Measurements from ENCODE around the gene WDPCP. TPM values are rescaled to one million over a fixed set of nuclear protein-coding genes. Genes with fewer than 3 reads are reported as not detected.

The WDPCP gene
- total and polyA plus RNA-seq, 10 of the 15 experiments (the other 5 are each of a cell fraction or from before 2014, with no cell fraction given) = 2.1 to 7.9 (median 4.6) TPM

DNA sequence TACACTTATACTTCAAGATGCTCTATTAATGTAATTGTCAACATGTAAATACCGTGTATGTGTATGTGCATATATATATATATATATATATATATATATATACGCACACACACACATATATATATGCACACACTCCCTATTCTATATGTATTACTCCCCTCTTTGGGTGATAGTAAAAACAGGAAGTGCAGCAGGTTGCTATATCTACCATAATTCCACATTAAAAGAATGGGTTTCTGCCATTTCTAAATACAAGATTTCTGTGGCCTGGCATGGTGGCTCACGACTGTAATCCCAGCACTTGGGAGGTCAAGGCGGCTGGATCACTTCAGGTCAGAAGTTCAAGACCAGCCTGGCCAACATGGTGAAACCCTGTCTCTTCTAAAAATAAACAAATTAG is 460.7 kb downstream of the WDPCP start:
- Histone ChIP-seq H3K36me3 (ENCODE audit: control insufficient read depth in 2 of 2, insufficient read depth in 2 of 2, low read length in 1 of 2) (no peaks in the 10 kb centered on the region), H3K27ac (ENCODE audit: control insufficient read depth, insufficient read depth) (no peak overlapping the region), H4K20me1 (ENCODE audit: control insufficient read depth, insufficient read depth) (no peaks in the 10 kb centered on the region), H3K4me2 (ENCODE audit: control insufficient read depth, insufficient read depth) (no peak overlapping the region), H2AFZ (ENCODE audit: control insufficient read depth, low read depth, low read length) (no peak overlapping the region), H3K9ac (ENCODE audit: control insufficient read depth, insufficient read depth, low read length) (no peak overlapping the region), H3K27me3 (replicated peaks in 1 of 2; ENCODE audit: control insufficient read depth in 2 of 2, insufficient read depth in 2 of 2, low read length in 1 of 2) (no peaks in the 10 kb centered on the region), H3K4me3 (no peak overlapping the region), H3K9me3 (replicated peaks; ENCODE audit: control insufficient read depth, insufficient read depth, low read length) (no peaks in the 10 kb centered on the region; the same call in 2 of the 3 replicates), H3K4me1 (ENCODE audit: control insufficient read depth, insufficient read depth, low read length) (peaks cover 15% of the 10 kb centered on the region), H3K79me2 (ENCODE audit: control insufficient read depth, insufficient read depth, low read length) (no peaks in the 10 kb centered on the region)
- CTCF ChIA-PET = no interaction called here
- 94% methylated on average over 4 of the region's 4 CpGs for WGBS (ENCODE audit: insufficient coverage, insufficient replicate concordance, low lambda C conversion rate, missing lambda C conversion rate)
- DNase-seq (ENCODE audit: low read depth, low spot score) (no peak), ATAC-seq (no peak), FAIRE-seq (no peak)
- TF ChIP-seq PML (IDR thresholded peaks at IDR 0.05; ENCODE audit: low read length) = no peak
- SMC1A ChIA-PET (ENCODE audit: uncharacterized antibody, unreplicated experiment) = no interaction called here
- no TSS peak for BruUV-seq (replicated peaks)
- POLR2A ChIA-PET = no interaction called here
- intact Hi-C loops (cut with micrococcal nuclease; ENCODE audit: unreplicated experiment) = no loop called here
- RAD21 ChIA-PET (ENCODE audit: unreplicated experiment) = no interaction called here
- in situ Hi-C loops (cut with MboI) = no loop called here

DNA sequence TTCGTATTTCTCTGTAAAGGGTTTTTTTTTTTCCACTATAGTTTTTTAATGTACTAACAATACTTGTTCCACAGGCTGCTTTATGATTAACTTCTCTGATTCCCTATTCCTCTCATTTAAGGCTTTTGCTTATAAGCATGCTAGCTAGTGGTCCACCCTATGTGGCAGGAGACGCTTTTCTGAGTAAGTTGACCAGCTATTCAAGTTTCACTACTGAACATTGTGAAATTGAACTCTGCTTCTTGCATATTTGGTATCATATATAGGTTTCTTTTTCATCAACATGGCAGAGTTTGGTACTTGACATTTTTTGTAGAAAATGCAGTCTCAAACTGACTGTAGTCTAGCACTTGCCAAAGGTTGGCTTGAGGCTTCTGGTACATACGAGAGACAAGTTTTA is 463.4 kb downstream of the WDPCP start:
- no TSS peak for BruUV-seq (replicated peaks)
- Histone ChIP-seq H3K4me2 (ENCODE audit: control insufficient read depth, insufficient read depth) (peak overlapping the region; percentile 20; the same call in 1 of the 2 replicates), H3K9me3 (replicated peaks; ENCODE audit: control insufficient read depth, insufficient read depth, low read length) (no peaks in the 10 kb centered on the region; the same call in 2 of the 3 replicates), H3K4me1 (ENCODE audit: control insufficient read depth, insufficient read depth, low read length) (peaks cover 15% of the 10 kb centered on the region), H3K27me3 (replicated peaks in 1 of 2; ENCODE audit: control insufficient read depth in 2 of 2, insufficient read depth in 2 of 2, low read length in 1 of 2) (no peaks in the 10 kb centered on the region), H3K4me3 (no peak overlapping the region), H4K20me1 (ENCODE audit: control insufficient read depth, insufficient read depth) (no peaks in the 10 kb centered on the region), H2AFZ (ENCODE audit: control insufficient read depth, low read depth, low read length) (no peak overlapping the region), H3K9ac (ENCODE audit: control insufficient read depth, insufficient read depth, low read length) (no peak overlapping the region), H3K79me2 (ENCODE audit: control insufficient read depth, insufficient read depth, low read length) (no peaks in the 10 kb centered on the region), H3K36me3 (ENCODE audit: control insufficient read depth in 2 of 2, insufficient read depth in 2 of 2, low read length in 1 of 2) (no peaks in the 10 kb centered on the region), H3K27ac (ENCODE audit: control insufficient read depth, insufficient read depth) (no peak overlapping the region; the same call in 1 of the 2 replicates)
- POLR2A ChIA-PET = no interaction called here
- peak; percentile 16 for DNase-seq (ENCODE audit: low read depth, low spot score)
- SMC1A ChIA-PET (ENCODE audit: uncharacterized antibody, unreplicated experiment) = interaction anchor here (1.4 to 2.0 kb wide), 2 partner anchors 83 to 362 kb away, joined by 3 to 5 read pairs; no protein-coding TSS in a partner anchor
- intact Hi-C loops (cut with micrococcal nuclease; ENCODE audit: unreplicated experiment) (no loop called here), in situ Hi-C loops (cut with MboI) (no loop called here)
- no peak for TF ChIP-seq CBFB (IDR thresholded peaks at IDR 0.05; ENCODE audit: low read depth)
- 0 out of 2 replicates have a peak, but pooled peaks have one; percentile 8 for TF ChIP-seq RUNX3 (IDR thresholded peaks at IDR 0.05; ENCODE audit: low read length)
- TF ChIP-seq, protein P1, sequence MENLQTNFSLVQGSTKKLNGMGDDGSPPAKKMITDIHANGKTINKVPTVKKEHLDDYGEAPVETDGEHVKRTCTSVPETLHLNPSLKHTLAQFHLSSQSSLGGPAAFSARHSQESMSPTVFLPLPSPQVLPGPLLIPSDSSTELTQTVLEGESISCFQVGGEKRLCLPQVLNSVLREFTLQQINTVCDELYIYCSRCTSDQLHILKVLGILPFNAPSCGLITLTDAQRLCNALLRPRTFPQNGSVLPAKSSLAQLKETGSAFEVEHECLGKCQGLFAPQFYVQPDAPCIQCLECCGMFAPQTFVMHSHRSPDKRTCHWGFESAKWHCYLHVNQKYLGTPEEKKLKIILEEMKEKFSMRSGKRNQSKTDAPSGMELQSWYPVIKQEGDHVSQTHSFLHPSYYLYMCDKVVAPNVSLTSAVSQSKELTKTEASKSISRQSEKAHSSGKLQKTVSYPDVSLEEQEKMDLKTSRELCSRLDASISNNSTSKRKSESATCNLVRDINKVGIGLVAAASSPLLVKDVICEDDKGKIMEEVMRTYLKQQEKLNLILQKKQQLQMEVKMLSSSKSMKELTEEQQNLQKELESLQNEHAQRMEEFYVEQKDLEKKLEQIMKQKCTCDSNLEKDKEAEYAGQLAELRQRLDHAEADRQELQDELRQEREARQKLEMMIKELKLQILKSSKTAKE (IDR thresholded peaks at IDR 0.05; ENCODE audit: low read depth, poor library complexity, severe bottlenecking) = peak; percentile 25
- peak; percentile 25; the same call in 1 of the 2 replicates for TF ChIP-seq JUNB (IDR thresholded peaks at IDR 0.05)
- TF ChIP-seq CREM (IDR thresholded peaks at IDR 0.05; ENCODE audit: low read depth) = no peak
- ATAC-seq = peak; percentile 92
- RAD21 ChIA-PET (ENCODE audit: unreplicated experiment) = no interaction called here
- FAIRE-seq = peak; percentile 91
- CTCF ChIA-PET = no interaction called here
- 13% methylated on average over 3 of the region's 3 CpGs for WGBS (ENCODE audit: insufficient coverage, insufficient replicate concordance, low lambda C conversion rate, missing lambda C conversion rate)
